ENCODE measurements around the gene FAM81A.
A peak's percentile ranks its signal among the peaks of the same experiment; 100 is the strongest.
"Not testable (repeated sequence)": the region's sequence is repeated elsewhere in the genome, so short reads cannot be mapped to it uniquely, and the experiment has no call there.

The FAM81A gene

DNA sequence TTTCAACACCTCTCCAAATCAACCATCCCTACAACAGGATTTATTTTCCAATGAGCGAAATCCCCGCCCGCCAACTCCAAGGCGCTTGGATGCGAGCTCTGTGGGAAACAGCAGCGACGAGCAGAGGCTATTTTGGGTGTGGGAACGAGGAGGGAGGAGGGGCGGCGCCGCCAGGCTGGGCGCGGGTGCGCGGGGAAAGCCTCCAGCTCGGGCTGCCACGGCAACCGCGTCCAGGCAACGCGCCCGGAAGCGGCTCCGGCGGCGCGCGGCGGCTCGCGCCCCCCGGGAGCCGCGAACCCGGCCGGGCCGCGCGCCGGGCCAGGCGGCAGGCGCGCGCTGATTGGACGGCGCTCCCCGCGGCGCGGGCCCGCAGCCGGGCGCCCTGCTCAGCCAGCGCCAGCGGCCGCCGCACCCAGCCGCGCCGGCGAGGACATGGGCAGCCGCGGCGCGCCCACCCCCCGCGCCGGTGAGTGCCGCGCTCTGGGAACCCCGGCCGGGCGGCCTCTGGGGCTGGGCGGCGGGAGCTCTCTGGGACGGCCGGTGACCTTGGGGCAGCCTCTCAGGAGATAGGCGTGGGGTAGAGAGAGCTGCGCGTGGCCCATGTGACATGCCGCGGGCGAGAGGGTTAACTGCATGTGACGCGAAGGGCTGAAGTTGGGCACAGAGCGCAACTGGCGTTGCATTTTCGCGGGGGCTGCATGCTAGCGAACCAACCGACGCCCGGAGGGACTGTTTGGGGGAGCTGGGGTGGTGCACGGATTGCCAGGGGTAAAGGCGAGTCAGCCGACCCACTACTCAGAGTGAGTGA is at the start of gene FAM81A:
FAM81A (plus strand) TSS at position 370 of the 808 bp plus-strand sequence. CDS start 20,441 bp downstream, outside the sequence.
- DNase-seq (ENCODE audit: low spot score) (peak; percentile 24), FAIRE-seq (no peak)

DNA sequence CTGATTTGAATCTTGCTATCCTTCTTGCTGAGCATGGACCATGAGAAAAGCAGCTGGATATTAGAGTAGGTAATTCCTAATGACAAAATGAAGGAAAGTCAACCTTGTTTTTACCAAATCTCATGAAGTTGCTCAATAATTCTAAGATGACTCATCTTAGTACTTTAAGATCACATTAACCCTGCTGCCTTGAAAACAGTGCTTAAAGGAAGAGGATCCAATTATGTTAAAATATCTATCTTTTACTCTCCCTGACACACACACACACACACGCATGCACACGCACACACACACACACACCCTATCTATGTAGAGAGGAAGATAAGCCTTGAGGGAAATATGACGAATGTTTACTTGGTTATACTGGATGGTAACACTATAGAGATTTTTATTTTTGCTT is 49.3 kb upstream of the FAM81A start:
- no peak for DNase-seq (ENCODE audit: low spot score)
- no peak for FAIRE-seq

DNA sequence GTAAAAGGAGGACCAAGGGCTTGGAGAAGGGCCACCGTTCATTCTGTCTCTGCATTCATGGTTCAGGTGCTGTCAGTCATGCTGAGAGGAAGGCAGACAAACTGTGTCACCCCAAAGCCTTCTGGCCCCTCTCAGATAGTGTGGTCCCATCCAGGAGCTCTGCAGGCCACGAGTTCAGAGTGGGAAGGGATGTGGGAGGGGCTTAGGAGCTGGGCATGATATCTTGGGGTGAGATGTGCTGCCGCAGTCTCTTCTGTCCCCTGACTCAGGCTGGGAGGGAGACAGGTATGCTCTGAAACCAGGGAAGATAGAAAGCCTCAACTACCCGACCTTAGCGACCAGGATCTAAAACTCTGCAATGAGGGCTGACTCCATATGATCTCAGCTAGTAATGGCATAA is 45.7 kb upstream of the FAM81A start:
- DNase-seq (ENCODE audit: low spot score) (no peak), FAIRE-seq (no peak)

DNA sequence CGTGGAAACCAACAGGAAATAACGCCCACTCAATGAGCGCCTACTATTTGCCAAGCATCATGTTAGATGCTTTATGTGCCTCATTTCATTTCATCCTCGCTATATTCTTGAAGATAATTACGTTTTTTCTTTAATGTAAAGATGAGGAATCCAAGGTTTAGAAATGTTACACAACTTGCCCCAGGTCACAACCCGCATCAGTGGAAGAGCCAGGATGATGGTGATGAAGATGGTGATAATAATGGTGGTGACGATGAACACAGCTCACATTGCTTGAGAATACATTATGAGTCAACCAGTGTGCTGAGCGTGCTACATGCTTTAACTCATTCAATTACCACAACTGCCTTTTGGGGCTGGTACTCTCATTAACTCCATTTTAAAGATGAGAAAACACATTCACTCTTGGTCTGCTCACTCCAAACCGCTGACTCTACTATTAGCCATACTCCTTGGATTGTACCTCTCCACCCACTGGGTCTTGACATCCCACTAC is 43.8 kb upstream of the FAM81A start:
- FAIRE-seq: no peak
- no peak for DNase-seq (ENCODE audit: low spot score)

DNA sequence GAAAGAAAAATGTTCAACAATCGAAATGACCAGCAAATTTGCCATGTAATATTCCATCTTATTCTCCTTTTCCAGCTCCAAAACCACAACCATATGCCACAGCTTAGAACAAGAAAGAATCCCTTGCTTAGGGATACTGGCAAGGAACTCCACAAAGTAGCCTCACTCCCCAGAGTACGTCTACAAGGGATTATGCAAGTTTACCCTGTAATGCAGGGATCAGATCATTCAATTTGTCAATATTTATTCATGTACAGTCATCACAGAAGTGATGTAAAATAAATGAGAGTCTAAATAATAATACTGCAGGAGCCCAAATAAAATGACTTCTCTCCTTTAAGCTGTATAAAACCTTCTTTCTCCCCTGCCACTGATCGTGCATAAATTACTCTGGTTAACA is 41.8 kb upstream of the FAM81A start:
- no peak for FAIRE-seq
- no peak for DNase-seq (ENCODE audit: low spot score)

DNA sequence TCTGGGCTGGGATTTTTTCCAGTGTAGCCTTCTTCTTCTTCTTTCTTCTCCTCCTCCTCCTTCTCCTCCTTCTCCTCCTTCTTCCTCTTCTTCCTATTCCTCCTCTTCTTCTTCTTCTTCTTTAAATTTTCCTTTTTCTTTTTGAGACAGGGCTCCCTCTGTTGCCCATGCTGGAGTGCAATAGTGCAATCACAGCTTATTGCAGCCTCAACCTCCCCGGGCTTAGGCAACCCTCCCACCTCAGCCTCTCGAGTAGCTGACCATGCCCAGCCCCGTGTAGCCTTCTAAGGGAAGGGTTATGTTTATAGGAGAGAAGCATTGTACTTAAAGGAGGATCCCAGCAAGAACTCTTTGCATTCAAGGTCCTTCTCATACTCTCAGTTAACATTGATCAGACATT is 41.3 kb upstream of the FAM81A start:
- FAIRE-seq (no peak), DNase-seq (ENCODE audit: low spot score) (no peak)

DNA sequence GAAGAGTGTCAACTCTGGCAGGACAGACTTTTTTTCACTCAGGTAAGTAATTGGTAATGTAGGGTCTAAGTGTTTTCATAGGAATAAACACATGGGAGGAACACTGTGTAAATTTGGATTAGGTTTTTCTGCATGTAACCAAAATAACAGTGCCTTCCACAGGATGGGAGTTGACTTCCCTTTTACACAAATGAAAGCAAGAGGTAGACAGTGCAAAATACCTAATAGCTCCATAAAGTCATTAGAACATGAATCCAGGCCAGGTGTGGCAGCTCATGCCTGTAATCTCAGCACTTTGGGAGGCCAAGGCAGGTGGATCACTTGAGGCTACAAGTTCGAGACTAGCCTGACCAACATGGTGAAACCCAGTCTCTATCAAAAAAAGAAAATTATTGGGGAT is 39.8 kb upstream of the FAM81A start:
- DNase-seq (ENCODE audit: low spot score) (no peak), FAIRE-seq (no peak)

DNA sequence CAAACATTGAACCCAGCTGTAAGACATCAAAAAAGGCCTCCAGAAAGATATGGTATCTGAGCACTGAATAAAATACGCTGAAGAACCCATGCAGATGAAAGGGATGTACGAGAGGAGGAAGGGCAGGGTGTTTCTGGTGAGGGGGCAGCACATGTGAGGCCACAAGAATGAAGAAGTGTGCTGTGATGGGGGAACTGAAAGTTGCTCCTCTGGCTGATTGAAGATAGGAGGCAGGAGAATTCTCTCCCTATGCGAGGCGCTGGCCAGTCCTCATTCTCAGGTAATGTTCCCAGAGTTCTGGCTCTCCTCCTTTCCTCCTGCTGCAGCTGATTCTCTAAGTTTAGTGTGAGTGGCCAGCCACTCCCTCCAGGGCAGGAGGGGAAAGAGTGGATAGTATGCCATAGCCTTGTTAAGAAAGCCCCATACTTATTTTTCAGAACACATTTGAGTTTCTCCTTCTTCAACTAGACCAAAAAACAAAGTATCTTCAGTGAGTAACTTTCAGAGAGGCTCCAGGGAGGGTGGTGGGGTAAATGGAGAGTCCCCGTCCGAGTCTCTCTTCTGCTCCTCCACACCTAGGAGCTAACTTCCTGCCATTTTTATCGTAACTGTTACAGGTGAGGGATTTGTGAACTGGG is 38.4 kb upstream of the FAM81A start:
- no peak for FAIRE-seq
- no peak for DNase-seq (ENCODE audit: low spot score)

DNA sequence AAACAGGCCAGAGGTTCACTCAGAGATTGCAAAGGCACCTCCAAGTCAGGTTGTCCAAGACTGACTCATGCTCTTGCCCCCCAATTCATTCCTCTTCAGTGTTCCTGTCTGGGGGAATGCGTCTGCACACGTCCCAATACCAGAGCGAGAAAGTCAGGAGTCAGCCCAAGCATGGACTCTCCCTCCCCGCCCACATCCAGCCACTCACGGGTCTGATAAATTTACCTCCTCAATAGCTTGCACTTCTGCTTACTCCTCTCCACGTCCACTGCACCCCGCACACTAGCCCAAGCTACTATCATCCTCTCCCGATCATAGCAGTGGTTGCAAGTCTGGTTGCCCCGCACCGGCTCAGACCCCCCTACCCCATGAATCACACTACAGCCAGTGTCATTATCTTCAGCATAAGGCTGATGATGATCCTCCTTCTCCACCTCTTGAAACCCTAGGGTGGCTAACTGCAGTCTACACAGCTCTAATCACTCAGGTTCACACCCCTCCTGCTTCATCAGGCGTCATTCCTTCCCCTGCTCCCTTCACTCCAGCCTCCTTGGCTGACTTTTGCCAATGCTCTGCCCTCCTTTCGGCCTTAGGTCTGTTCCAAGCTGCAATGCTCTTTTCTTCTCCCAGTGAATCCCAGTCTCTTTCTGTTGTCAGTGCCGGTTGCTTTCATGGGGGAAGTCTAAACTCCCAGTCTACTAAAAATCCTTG is 37.7 kb upstream of the FAM81A start:
- DNase-seq (ENCODE audit: low spot score): no peak
- no peak for FAIRE-seq

DNA sequence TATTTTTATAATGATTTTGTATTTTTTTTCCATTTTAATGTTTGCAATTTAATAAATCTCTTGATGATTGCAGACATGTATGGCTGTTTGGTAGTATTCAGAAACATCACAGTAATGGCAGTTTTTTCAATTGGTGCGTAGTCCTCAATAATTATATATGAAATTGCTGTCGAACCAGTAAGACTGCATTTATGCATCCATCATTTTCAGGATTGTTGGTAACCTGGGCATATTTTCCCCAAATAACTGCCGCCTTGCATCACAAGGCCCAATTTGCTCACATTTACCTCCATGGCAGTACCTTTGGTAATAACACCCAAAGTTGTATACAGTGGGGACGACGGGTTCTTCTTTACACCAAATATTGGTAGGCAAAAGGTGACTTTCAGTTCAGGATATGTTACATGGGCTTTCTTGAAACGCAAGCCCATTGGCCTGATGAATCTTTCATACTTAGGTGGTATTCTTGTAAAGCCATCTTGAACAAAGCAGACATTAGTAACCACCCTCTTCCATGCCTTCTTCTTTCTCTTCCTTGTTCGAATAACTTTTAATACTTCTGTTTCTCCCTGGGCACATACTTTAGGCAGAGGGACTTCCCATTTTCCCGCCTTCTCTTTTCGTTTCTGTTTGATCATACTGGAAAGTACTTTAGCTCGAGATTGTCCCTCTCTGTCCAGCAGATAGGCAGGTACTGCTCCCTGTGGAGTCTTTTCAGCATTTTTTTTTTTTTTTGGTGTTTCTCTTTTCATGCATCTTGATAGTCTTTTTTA is 36.7 kb upstream of the FAM81A start:
- not testable (repeated sequence) for DNase-seq (ENCODE audit: low spot score); FAIRE-seq

DNA sequence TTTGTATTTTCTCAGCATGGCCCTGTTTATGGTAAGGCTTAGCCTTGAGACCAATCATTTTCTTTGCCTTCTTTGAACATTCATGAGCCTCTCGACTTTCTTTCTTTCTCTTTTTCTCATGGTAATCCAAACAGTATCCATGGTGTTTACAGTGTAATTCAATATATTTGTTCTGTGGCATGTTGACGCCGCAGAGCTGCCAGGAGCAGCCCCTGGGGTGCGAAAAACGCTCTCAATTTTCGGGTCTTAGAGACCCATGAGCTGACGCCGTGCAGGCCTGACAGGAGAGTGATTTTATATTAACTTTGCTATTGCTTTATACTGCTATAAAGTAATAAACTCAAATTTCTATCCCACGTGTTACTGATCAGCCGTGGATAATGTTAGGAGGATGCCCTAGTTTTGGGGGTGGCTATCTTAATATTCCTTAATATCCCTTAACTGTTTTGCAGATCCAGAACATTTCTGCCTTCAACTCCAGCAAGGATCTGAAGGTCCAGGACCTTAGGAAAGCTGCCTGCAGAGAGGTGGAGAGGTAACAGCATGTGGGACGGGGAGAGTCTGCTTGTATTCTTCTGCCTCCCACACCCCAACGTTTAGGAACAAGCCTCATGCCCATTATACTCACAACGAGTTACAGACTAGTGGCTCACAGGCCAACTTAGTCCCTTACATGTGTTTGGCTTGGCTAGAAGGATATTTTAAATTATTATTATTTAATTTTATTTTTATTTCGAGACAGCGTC is 36.0 kb upstream of the FAM81A start:
- DNase-seq (ENCODE audit: low spot score) (no peak), FAIRE-seq (no peak)

DNA sequence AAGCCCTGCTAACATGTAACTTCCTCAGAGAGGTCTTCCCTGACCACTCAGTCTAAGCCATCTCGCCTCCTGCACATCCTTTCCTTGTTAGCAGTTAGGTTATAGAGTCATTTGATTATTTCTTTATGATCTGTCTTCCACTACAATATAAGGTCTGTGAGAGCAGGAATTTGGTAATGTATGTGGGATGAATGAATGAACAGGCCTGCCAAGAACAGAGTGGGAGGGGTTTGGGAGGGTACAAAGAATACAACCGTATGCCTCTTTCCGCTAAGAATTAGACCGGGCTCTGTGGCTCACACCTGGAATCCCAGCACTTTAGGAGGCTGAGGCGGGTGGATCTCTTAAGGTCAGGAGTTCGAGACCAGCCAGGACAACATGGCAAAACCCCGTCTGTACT is 32.9 kb upstream of the FAM81A start:
- FAIRE-seq (no peak), DNase-seq (ENCODE audit: low spot score) (no peak)

DNA sequence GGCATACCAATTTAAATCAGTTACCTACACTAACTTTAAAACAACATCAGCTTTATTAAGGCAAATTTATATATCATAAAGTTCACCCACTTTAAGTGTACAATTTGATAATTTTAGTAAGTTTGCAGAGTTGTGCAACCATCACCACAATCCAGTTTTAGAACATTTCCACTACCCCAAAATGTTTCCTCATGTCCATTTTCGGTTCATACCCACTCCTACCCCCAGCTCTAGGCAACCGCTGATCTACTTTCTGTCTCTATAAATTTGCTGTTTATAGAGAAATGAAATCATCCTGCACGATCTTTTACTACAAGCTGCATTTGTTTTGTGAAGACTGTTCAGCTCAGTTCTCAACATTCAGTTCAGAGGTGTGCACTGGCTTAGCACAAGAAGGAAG is 31.5 kb upstream of the FAM81A start:
- DNase-seq (ENCODE audit: low spot score) (no peak), FAIRE-seq (no peak)

DNA sequence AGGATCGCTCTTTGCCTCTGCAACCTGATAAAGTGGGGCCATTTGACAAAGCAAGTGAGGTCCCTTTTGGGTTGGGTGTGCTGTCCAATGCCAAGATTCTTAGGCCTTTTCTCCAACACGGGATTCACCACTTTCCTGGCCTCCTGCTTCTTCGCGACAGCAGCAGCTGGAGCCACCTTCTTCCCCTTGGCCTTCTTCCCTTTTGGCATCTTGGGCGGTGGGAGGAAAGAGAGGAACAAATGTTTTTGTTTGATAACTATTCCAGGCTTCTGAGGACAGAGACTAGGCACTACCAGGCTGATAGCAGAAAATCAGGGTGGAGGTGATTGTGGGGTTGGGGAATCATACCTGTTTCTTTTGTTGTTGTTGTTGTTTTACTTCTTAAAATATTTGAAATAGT is 30.0 kb upstream of the FAM81A start:
- no peak for DNase-seq (ENCODE audit: low spot score)
- FAIRE-seq: no peak

DNA sequence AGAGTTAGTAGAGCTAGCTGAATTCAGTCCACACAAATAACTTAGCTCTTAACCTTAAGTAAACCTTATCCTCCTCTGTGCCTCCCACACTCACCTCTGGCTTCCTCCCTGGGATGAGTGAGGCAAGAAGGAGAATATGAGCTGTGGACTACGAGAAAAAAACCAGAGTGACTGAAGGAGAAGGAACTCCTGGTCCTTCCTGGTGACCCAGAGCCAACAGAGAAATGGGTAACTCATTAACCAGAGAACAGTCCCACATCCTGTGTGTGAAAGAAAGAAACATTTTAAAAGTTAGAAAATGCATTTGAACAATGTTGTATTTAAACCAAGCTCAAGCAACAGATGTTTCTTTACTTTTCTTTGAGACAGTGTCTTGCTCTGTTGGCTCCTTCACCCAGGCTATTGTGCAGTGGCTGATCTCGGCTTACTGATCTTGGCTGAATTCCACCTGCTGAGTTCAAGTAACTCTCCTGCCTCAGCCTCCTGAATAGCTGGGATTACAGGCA is 27.5 kb upstream of the FAM81A start:
- DNase-seq (ENCODE audit: low spot score): peak; percentile 87
- FAIRE-seq: peak; percentile 94

DNA sequence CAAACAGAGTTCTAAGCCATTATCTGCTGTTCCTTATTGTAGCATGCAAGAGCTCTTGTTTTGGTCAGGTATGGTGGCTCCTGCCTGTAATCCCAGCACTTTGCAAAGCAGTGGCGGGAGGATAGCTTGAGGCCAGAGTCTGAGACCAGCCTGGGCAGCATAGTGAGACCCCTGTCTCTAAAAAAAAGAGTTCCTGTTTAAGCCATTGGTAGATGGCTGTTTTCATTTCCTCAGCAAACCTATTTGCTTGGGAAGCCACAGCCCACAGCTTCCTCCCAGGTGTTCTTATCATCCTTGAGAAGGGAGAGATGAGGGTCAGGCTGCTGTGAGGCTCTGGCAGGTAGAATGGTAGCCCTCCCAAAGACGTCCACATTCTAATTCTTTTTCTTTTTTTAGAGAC is 24.4 kb upstream of the FAM81A start:
- DNase-seq (ENCODE audit: low spot score) (no peak), FAIRE-seq (no peak)

DNA sequence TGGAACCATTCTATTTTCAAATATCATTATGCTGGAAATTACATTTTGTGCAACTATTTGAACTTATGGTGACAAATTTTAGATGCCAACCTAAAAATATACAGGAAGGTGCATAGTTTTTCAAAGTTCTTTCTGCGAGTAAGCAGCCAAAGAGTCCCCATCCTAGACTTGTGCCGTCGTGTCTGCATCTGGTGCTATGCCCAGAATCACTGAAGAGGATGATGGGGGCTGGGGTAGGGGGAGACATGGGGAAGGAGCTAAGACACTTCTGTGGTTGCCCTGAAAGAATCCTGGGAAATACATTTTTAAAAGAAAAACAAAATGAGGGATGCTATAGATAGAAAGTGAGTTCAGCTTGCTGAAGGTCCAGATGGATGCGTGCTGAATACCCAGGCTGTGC is 21.2 kb upstream of the FAM81A start:
- DNase-seq (ENCODE audit: low spot score): no peak
- FAIRE-seq: no peak

DNA sequence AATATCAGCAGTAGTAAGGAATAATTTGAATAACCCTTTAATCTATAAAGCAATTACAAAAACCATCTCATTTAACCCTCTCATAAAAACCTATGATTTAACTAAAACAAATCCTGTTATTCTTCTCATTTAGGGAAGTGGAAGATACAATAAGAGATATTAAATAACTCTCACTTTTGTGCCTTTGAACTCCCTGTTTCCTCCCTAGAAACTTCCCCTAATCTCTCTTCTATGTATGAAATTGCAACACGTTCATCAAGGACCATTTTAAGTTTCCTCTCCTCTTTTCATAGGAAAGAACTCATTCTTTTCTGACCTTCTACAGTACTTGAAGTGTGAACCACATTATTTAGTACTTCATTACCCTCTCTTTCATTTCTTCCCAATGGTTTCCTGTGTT is 18.8 kb upstream of the FAM81A start:
- DNase-seq (ENCODE audit: low spot score): no peak

DNA sequence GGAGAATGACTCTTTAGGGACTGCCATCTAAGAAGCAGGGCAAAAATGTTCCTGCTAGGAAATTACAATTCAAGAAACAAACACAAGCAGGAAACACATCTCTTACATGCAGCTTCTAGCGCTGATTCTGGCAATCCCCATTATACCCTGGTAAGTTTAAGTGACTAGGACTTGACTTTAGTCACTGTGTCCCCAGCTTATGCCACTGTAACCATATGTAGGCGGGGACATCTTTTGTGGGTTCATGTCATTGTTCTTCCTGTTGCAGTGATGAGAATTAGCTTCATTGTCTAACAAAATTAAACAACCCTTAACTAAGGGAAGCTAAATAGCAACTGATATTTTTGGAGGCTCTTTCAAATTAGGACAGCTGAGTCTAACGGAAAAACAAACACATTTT is 17.9 kb upstream of the FAM81A start:
- FAIRE-seq: no peak
- DNase-seq (ENCODE audit: low spot score): no peak

More for the DNA sequence above, 18.8 kb upstream of the FAM81A start:
- FAIRE-seq: no peak

DNA sequence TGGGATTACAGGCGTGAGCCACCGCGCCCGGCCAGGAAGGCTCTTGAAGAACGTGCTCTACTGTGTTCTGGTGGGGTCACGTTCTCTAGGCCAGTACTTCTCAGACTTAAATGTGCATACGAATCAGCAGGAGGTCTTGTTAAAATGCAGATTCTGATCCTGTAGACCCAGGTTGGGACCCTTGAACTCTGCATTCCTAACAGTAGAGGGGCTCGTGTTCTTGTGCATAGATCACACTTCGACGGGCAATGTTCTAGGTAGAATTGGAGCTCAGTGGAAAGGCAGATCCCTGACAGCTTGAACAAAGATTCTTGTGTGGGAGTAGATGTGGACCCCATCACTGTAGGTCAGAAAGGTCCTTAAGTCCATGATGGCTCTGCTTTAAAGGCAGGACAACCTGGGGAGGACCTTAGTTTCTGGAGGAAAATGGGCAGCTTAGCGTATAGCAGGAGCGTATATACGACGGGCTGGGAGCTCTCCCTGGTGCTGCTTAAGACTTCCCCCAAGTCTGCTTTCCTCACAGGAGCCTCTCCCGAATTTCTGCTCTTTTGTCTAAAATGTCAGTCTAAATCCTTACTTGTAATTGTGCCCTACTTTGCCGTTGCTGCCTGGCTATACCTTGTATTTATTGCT is 16.9 kb upstream of the FAM81A start:
- FAIRE-seq (no peak), DNase-seq (ENCODE audit: low spot score) (no peak)
